Ishikawa (cell line): ENCODE data around the gene C19orf44.

Source experiments
- CEBPB ChIP-seq: IDR thresholded peaks from 2 replicates; pipeline ENCODE4 v1.6.1; 2012
- CREB1 ChIP-seq: IDR thresholded peaks from 2 replicates; pipeline ENCODE4 v1.6.1; 2012; ENCODE audit warnings: low read depth
- EGR1 ChIP-seq: IDR thresholded peaks from 2 replicates; pipeline ENCODE4 v1.6.1; 2012
- EP300 ChIP-seq: IDR thresholded peaks from 2 replicates; pipeline ENCODE4 v1.6.1; 2012; ENCODE audit warnings: borderline replicate concordance
- FOXM1 ChIP-seq: IDR thresholded peaks from 2 replicates; pipeline ENCODE4 v1.6.1; 2012; ENCODE audit warnings: low read depth, borderline replicate concordance
- MAX ChIP-seq: IDR thresholded peaks from 2 replicates; pipeline ENCODE4 v1.6.1; 2012
- NFIC ChIP-seq: IDR thresholded peaks from 2 replicates; pipeline ENCODE4 v1.6.1; 2012
- RAD21 ChIP-seq: IDR thresholded peaks from 2 replicates; pipeline ENCODE4 v1.6.1; 2012; ENCODE audit warnings: low read depth
- TAF1 ChIP-seq: IDR thresholded peaks from 2 replicates; pipeline ENCODE4 v1.6.1; 2012; ENCODE audit warnings: low read depth, mild to moderate bottlenecking
- TCF12 ChIP-seq: IDR thresholded peaks from 2 replicates; pipeline ENCODE4 v1.6.1; 2012; ENCODE audit warnings: low read depth
- TEAD4 ChIP-seq: IDR thresholded peaks from 2 replicates; pipeline ENCODE4 v1.6.1; 2012
- YY1 ChIP-seq: IDR thresholded peaks from 2 replicates; pipeline ENCODE4 v1.6.1; 2012; ENCODE audit warnings: low read depth
- ZBTB7A ChIP-seq: IDR thresholded peaks from 2 replicates; pipeline ENCODE4 v1.6.1; 2012; ENCODE audit warnings: low read depth
- TF ChIP-seq, protein P1 (sequence below): IDR thresholded peaks from 2 replicates; pipeline ENCODE4 v1.6.1; 2012; ENCODE audit warnings: low read depth, mild to moderate bottlenecking

DNA sequence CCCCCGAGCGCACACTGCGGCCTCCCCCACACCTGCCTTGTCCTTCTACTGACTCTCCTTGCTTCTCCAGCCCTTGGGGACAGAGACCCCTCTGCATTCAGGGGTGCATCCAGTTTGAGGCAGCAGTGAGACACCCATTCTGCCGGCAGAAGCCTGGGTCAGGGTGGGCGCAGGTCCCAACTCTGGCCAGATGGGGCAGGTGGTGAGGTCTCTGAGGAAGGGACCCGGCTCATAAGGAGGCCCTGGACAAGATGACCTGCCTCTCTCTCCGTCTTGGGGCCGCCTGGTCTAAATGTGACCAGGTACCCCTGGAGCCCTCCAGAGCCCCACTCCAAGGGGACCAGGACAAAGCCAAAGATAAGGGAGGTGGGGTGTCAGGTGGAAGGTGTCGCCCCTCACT is 39.9 kb downstream of the C19orf44 start:
- TF ChIP-seq MAX (no peak), EP300 (no peak), NFIC (no peak), YY1 (no peak), TAF1 (no peak), CEBPB (no peak), TEAD4 (no peak), TCF12 (no peak), ZBTB7A (no peak), FOXM1 (no peak), RAD21 (no peak), CREB1 (no peak), EGR1 (no peak)
- TF ChIP-seq, protein P1, sequence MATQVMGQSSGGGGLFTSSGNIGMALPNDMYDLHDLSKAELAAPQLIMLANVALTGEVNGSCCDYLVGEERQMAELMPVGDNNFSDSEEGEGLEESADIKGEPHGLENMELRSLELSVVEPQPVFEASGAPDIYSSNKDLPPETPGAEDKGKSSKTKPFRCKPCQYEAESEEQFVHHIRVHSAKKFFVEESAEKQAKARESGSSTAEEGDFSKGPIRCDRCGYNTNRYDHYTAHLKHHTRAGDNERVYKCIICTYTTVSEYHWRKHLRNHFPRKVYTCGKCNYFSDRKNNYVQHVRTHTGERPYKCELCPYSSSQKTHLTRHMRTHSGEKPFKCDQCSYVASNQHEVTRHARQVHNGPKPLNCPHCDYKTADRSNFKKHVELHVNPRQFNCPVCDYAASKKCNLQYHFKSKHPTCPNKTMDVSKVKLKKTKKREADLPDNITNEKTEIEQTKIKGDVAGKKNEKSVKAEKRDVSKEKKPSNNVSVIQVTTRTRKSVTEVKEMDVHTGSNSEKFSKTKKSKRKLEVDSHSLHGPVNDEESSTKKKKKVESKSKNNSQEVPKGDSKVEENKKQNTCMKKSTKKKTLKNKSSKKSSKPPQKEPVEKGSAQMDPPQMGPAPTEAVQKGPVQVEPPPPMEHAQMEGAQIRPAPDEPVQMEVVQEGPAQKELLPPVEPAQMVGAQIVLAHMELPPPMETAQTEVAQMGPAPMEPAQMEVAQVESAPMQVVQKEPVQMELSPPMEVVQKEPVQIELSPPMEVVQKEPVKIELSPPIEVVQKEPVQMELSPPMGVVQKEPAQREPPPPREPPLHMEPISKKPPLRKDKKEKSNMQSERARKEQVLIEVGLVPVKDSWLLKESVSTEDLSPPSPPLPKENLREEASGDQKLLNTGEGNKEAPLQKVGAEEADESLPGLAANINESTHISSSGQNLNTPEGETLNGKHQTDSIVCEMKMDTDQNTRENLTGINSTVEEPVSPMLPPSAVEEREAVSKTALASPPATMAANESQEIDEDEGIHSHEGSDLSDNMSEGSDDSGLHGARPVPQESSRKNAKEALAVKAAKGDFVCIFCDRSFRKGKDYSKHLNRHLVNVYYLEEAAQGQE, result no peak
